Measurements from ENCODE around the gene IL2RG.

DNA sequence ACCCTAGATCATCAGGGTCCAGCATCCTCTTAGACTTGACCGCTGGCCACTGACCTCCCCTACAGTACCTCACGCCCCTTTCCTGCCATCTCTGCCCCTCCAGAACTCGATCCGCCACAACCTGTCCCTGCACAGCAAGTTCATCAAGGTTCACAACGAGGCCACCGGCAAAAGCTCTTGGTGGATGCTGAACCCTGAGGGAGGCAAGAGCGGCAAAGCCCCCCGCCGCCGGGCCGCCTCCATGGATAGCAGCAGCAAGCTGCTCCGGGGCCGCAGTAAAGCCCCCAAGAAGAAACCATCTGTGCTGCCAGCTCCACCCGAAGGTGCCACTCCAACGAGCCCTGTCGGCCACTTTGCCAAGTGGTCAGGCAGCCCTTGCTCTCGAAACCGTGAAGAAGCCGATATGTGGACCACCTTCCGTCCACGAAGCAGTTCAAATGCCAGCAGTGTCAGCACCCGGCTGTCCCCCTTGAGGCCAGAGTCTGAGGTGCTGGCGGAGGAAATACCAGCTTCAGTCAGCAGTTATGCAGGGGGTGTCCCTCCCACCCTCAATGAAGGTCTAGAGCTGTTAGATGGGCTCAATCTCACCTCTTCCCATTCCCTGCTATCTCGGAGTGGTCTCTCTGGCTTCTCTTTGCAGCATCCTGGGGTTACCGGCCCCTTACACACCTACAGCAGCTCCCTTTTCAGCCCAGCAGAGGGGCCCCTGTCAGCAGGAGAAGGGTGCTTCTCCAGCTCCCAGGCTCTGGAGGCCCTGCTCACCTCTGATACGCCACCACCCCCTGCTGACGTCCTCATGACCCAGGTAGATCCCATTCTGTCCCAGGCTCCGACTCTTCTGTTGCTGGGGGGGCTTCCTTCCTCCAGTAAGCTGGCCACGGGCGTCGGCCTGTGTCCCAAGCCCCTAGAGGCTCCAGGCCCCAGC lies 10.5 kb downstream of the IL2RG start:
- TF ChIP-seq, protein P1, sequence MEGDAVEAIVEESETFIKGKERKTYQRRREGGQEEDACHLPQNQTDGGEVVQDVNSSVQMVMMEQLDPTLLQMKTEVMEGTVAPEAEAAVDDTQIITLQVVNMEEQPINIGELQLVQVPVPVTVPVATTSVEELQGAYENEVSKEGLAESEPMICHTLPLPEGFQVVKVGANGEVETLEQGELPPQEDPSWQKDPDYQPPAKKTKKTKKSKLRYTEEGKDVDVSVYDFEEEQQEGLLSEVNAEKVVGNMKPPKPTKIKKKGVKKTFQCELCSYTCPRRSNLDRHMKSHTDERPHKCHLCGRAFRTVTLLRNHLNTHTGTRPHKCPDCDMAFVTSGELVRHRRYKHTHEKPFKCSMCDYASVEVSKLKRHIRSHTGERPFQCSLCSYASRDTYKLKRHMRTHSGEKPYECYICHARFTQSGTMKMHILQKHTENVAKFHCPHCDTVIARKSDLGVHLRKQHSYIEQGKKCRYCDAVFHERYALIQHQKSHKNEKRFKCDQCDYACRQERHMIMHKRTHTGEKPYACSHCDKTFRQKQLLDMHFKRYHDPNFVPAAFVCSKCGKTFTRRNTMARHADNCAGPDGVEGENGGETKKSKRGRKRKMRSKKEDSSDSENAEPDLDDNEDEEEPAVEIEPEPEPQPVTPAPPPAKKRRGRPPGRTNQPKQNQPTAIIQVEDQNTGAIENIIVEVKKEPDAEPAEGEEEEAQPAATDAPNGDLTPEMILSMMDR (IDR thresholded peaks at IDR 0.05): no peak
- no peak for TF ChIP-seq EZH2 (IDR thresholded peaks at IDR 0.05; ENCODE audit: borderline replicate concordance, insufficient read depth, low read depth, low read length, poor library complexity, severe bottlenecking)

Data from B cell (primary cell).